GM11168 (cell line): ENCODE data around the gene HCRTR2.
"Not testable (repeated sequence)": the region's sequence is repeated elsewhere in the genome, so short reads cannot be mapped to it uniquely, and the experiment has no call there.

ENCODE experiments used
- in situ Hi-C: fragments of 300-500 bp; cut with MboI; formaldehyde crosslinking; loops from one replicate; pipeline ENCODE4 v1.12.0; 2022; ENCODE audit warnings: low sequenced_read_pairs; ENCODE audit not compliant: unreplicated experiment

Gene HCRTR2

GRCh38 chr6:55174211-55175026 is at the start of gene HCRTR2:
HCRTR2 (plus strand) TSS chr6:55174515; CDS start chr6:55174588, 73 bp downstream.
- in situ Hi-C loops: no loop called here

- in situ Hi-C loops: no loop called here
These were observed 43.5 kb upstream of the HCRTR2 start for GRCh38 chr6:55130806-55131324.

GRCh38 chr6:55131616-55132015 is 42.7 kb upstream of the HCRTR2 start:
- in situ Hi-C loops: no loop called here

DNA sequence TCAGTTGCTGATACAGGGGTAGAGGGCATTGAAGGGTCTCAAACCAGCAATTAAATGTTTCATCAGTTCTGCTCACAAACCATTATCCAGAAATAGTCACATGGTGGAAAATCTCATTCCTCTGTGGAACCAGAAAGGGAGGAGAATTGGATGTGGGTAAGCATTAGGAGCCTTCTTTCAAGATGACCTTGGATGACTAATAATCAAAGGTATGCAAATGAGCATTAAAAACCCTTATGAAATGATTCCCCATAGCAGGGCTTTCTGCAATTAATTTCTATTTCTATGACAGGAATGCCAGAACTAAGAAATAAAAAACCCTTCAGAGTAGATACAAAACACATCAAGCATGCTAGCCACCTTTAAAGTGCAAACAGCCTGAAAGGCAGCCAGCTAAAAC is 37.4 kb upstream of the HCRTR2 start:
- in situ Hi-C loops: no loop called here

DNA sequence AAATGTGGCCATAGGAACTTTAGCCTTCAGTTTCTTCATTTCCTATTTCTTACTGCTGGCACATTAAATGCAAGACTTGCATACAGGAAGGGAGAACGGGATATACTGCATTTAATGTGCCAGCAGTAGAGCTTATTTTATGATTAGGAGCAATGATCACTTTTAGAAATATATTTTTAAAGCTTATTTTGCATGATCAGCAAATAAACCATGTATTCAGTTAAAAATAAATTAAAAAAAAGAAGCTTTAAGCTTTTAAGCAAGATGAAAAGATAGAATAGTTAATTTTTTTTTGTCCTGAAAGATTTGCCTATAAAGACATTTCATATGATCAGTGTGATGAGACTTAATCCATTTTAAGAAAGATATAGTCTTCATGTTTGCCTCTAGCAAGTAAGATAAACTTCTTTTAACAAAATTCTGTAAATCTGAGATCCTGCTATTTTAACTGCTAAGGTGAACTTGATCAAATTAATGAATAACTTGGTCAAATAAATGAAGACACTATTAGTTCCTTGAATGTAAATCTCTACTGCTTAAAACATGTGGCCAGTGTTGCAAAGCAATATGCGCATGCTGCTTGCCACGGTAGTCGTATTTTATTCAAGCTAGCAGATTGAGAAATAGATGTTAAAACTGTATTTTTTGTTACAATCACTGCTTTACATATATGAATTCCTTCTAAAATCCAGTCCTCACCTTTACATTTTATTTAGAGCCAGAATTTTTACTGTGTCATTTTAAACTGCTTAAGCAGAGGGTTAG is 36.2 kb upstream of the HCRTR2 start:
- in situ Hi-C loops: no loop called here

DNA sequence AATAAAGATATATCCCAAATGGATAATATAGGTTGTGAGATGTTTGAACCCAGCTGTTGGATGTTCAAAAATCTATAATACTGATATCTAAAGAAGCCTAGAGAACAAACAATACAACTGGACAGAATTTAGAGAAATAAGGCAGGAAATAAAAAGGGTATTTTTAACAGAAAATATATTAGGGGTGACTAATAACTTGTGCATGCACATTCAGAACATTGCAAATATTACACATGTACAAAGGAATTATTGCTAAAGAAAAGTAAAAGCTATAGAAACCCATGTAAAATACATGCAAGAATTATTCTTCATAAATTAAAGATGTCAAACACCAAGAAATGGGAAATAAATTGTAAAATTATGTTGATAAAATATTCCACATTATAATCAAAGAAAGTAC is 32.7 kb upstream of the HCRTR2 start:
- in situ Hi-C loops: no loop called here

GRCh38 chr6:55142610-55143009 is 31.7 kb upstream of the HCRTR2 start:
- in situ Hi-C loops: no loop called here

DNA sequence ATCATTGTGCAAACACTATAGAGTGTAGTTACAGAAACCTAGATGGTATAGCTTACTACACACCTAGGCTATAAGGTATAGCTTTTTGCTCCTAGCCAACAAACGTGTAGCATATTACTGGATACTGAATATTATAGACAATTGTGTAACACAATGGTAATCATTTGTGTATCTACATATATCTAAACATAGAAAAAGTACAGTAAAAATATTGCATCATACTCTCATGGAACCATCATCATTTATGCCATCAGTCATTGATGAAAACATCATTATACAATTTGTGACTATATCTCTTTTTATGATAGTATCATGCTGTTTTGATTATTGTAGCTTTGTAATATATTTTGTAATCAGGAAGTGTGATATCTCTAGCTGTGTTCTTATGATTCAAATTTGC is 21.0 kb upstream of the HCRTR2 start:
- in situ Hi-C loops: no loop called here

GRCh38 chr6:55158784-55159183 is 15.5 kb upstream of the HCRTR2 start:
- in situ Hi-C loops: not testable (repeated sequence)

- in situ Hi-C loops: no loop called here
These were observed 6.5 kb upstream of the HCRTR2 start for GRCh38 chr6:55167860-55168259.

- in situ Hi-C loops: no loop called here
These were observed 1.0 kb downstream of the HCRTR2 start for GRCh38 chr6:55175078-55176049.

- in situ Hi-C loops: no loop called here
These were observed 2.6 kb downstream of the HCRTR2 start for GRCh38 chr6:55176958-55177357.

GRCh38 chr6:55180258-55180657 is 5.9 kb downstream of the HCRTR2 start:
- in situ Hi-C loops: no loop called here

- in situ Hi-C loops: no loop called here
These were observed 7.8 kb downstream of the HCRTR2 start for GRCh38 chr6:55182016-55182650.

GRCh38 chr6:55184782-55185530 is 10.6 kb downstream of the HCRTR2 start:
- in situ Hi-C loops: no loop called here

GRCh38 chr6:55198715-55199114 is 24.4 kb downstream of the HCRTR2 start:
- in situ Hi-C loops: no loop called here

GRCh38 chr6:55199239-55199638 is 24.9 kb downstream of the HCRTR2 start:
- in situ Hi-C loops: no loop called here

- in situ Hi-C loops: no loop called here
These were observed 34.5 kb downstream of the HCRTR2 start for GRCh38 chr6:55208478-55209458.
